SH-SY5Y (cell line): ENCODE results near the gene PLPP2.

ENCODE experiments used
- GATA2 ChIP-seq: IDR thresholded peaks from 2 replicates; pipeline ENCODE4 v1.6.1; 2011; ENCODE audit warnings: mild to moderate bottlenecking, low read depth, low read length
- GATA3 ChIP-seq: IDR thresholded peaks from 2 replicates; pipeline ENCODE4 v1.6.1; 2011; ENCODE audit warnings: low read depth, mild to moderate bottlenecking, low read length, moderate library complexity

DNA sequence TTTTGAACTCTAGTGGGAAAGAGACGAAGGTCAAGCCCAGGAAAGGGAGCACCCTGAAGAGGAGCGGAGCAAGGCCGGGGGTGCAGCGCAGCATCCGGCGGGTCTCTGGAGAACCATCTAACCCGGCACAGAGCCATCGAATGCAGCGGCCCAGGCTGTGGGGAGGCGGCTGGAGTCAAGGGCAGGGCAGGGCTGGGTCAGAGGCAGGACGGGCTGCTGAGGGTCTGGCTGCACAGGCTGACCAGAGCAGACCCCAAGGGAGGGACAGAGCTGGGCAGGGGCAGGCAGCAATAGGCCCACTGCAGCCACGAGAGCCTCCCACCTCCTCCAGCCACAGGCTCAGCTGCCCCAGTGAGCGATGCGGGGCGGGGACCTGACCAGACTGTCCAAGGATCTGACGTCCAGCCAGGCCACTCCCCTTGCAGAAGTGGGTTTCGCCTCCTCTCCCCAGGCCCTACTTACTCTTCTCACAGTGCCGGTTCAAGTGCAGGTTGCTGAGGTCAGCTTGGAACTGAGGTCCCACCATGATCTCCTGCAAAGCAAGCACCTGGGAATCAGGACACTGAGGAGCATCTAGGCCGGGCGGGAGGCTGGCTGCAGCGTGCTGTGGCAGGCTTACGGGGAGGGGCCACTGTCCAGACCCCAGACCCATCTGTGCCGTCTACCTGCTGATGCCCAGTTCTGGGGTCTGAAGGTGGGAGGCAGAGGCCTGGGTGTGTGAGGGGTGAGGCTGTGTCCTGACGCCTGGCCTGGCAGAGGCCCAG is 34.2 kb upstream of the PLPP2 start:
- TF ChIP-seq GATA2 (no peak), GATA3 (no peak)
